Stimulated activated CD4-positive, alpha-beta T cell treated with anti-CD3 and anti-CD28 coated beads, Interleukin-15, amount 100 ng/mL, for 1 hour (primary cell): ENCODE results near the gene RHPN2.

Experiments used
- DNase-seq, 2 donors: peaks; one replicate each; pipeline ENCODE4 v3.0.0-alpha.2; 2020; ENCODE audit warnings: low read depth in 1 of 2, low spot score in 1 of 2

Gene RHPN2

DNA sequence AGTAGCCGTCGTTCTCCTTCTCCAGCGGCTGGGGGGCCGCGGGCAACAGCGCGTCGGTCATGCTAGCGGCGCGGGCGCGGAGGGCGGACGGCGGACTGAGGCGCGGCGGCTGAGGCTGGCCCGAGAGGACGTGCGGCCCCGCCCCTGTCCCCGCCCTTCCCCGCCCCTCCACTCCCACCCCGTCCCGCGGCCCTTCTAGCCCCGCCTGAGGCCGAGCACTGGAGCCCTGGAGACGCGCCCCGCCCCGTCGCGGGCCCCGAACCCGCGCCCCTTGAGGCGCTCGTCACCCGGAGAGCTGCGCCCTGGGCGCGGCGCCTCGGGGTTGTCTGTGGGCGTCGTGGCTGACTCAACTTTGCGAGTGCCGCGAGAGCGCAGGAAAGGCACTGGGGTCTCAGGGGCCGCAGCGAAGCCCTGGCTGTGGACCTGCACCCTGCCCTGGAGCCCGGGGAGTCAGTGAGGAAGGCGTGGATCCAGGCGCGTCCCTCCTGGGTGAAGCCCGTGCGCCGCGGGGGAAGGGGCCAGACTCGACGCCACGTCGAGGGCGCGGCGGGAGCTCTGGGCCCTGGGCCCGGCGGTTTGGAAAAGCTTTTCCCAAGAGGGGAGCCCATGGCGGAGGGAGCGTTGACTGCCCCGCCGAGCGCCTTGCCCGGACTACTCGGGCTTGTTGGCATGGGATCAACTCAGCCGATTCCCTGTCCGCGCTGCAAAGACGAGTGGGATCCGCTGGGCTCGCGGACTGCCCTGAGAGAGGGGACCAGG lies at the start of gene RHPN2:
Gene RHPN2, minus strand, starts transcription at position 97 of the 759 bp plus-strand sequence. Its CDS starts 36 bp downstream, at position 61.
- peak in 1 of 2 donors; percentile 49 for DNase-seq

DNA sequence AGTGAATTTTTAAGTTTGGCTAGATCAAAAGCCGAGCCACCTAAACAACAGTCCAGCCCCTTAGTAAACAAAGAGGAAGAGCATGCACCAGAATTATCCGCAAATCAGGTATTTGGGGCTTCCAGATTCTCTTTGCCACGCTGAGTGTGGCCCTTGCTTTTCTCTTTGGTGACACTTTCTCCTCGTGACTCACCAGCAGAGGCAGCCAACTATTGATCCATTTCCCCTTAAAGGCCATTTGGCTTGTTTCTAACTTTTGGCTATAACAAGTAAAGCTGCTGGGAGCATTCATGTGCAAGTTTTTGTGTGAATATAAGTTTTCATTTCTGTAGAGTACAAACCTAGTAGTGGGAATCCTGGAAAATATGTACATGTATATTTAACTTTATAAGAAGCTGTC lies 49.6 kb upstream of the RHPN2 start:
- no peak for DNase-seq

DNA sequence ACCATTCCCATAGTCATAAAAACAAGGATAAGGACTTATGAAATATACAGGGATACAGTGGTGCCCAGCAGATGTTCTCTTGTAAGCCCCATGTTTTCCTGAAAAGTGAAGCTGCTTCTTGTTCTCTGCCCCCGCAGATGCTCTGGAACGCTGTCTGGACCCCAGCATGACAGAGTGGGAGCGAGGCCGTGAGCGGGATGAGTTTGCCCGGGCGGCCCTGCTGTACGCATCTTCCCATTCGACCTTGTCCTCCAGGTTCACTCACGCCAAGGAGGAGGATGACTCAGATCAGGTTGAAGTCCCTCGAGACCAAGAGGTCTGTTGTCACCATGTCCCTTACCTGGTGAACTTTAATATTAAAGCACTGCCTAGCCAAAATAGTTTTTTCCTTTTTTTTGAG lies 46.9 kb upstream of the RHPN2 start:
- no peak for DNase-seq

DNA sequence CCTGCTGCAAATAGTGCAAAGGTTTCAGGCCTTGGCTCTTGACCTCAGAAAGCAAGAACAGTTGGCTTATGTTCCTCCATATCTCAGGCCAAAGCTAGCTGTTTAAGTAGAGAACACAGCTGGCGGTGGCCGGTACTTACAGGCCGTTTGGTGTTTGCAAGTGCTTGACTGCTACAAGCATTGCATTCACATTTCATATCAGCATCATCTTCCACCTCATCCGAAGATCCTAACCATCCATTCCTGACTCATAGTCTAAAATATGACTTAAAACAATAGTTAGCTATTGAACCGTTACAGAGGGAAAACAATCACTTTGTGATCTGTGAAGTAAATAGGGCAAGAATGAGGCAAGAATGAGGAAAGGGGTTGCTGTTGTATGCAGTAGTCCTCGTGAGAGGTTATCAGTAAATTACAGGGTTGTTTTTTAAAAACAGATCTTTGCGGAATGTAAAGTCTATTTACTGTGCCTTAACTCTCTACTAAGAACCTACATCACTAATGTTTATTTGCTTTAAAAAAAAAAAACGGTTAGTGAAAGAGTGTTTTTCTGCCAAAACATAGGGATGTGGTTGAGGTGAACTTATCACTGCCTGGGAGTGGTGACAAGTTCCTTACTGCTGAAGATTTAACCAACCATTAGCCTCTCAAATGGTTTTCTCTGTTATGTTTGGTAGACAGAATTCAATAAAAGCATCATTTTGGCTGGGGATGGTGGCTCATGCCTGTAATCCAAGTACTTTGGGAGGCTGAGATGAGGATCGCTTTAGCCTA lies 45.6 kb upstream of the RHPN2 start:
- DNase-seq: no peak

DNA sequence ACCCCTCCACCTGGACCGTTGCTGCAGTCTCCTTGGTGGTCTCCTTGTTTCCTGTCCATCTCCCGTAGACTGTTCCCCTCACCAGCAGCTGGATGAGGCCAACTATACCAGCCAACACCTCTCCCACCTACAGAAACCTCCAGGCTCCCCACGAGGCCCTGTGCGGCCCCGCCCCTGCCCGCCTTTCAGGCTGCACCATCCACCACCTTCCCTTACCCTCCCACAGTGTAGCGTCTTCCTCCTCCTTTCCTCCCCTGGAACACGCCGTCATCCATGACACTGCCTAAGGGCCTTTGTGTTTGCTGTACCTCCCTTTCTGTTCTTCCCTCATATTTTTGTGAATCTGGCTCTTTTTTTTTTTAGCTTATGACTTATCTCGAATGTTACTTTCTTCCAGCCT lies 43.5 kb upstream of the RHPN2 start:
- no peak for DNase-seq

DNA sequence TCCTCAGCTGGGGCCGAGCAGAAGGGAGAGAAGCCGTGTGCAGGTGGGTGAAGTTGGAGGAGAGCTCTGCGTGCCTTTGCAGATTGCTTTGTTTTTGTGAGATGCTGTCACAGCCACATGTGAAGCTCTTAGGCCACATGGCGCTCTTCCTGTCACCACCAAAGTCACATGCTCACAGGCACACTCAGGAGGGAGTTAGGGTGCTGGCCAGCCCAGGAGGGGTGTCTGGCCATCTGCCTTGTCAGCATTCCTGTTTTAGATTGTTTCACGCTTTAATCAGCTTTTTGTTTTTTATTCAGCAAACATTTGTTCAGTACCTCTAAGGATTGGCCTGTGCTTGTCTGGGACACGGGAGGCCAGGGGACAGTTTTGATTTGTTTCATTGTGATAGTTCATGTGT lies 38.2 kb upstream of the RHPN2 start:
- DNase-seq: no peak

DNA sequence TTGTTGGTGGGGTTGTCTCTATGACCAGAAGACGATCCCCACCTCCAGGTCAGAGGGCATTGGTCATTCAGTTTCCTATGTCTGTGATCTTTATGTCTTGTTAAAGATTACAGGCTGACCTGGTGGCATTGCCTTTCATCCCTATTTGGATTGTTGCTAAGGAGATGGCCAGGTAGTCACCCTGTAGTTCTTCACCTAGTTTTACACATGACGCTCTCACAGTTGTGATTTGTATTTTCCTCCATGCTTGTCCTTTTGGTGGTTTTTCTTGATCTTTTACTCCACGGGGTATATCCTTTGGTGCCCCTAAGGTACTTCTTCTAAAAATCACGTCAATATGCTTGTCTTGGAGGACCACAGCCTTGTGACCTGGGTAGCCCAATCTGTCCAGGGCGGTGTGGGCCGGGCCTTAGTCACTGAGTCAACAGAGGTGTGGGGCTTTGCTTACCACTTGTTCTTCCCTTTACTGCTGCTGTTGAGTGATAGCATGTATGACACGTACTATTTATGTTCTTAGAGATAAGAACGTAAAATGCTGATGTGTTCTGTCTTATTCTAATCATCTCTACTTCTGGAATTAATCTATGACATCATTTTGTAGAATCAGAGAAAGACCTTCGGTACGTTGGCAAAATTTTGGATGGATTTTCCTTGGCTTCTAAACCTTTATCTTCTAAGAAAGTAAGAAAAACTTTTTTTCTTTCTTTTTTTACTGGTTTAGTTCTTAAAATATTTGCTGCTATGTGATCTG lies 36.4 kb upstream of the RHPN2 start:
- DNase-seq: no peak

DNA sequence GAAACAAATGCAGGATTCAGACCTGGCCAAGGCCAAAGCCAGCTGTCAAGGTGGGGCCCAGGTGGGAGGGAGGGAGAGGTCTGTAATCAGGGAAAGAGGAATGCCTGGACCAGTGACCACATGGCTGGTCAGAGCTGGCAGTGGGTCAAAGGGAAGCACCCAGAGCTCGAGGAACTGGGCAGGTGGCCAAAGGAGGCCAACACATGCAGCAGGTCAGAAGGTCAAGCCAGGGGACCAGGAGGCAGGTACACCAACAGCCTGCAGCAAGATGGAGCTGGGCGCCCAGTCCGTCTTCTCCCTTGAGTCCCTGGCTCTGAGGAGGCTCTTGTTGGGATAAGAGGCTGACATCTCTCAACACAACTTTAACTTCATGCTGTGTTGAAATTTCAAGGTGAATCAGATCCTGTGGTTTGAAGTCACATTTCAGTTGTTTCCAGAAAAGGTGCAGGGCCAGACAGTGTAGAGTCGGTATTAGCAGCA lies 33.4 kb upstream of the RHPN2 start:
- no peak for DNase-seq

DNA sequence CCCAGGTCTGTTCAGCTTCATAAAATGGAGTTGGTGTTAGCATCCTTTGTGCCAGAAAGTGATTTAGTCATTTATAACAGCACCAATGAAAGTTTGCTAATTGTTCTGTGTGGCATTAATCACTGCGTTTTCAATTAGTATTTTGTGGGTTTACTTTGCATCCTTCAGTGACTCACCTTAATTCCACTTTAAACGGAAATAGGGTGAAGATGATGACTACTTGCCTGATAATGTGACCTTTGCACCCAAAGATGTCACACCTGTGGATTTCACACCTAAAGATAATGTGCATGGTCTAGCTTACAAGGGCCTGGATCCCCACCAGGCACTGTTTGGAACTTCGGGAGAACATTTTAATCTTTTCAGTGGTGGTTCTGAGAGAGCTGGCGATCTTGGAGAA lies 31.3 kb upstream of the RHPN2 start:
- DNase-seq: no peak

DNA sequence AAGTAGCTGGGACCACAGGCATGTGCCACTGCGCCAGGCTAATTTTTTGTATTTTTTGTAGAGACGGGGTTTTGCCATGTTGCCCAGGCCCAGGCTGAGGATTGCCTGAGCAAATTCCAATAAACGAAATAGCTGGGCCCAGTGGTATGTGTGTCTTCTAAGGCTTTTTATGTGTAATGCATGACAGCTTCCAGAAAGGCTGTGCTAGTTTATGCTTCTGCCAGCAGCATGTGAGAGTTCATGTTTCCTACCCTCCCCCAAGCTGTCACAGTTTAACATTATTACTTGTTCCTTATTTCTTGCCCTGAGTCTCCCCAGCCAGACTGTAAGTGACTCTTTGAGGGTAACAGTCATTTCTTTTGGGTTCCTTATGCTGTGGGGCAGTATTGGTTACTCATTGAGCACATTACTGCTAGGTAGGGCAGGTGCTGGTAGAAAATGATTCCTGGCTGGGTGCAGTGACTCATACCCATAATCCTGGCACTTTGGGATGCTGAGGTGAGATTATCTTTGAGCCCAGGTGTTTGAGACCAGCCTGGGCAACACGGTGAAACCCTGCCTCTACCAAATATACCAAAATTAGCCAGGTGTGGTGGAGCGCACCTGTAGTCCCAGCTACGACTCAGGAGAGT lies 29.9 kb upstream of the RHPN2 start:
- DNase-seq: no peak

DNA sequence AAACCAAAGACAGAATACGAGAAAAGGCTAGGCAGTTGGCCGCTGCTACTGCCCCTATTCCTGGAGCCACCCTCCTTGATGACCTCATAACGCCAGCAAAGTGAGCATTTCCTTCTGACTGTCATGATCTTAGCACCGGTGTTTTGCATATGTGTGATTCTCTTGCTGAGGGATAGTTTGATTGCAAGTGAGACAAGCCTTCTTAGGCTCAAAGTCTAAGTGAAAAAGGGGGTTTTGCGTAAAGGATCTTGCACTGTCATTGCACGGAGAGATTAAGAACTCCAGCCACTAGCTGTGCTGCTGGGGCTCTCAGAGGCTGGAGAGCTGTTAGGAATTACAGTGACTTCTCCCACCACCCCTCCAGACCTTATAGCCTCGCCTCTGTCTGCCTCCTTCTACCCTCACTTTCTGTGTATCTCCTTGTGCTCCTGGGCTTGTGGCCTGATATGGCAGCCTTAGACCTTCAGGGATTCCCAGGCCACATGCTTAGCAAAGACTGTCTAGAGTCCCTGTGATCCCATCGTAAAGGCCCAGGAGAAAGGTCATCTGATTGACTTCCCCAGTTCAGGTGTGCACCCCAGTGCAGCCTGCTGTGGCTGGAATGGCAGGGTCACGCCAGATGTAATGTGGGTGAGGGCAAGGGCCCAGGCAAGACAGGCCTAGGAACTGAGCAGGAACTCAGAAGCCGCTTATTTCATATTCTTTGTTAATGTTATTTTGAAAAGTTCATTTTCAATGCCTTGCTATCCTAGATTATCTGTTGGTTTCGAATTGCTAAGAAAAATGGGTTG lies 28.9 kb upstream of the RHPN2 start:
- DNase-seq: no peak

DNA sequence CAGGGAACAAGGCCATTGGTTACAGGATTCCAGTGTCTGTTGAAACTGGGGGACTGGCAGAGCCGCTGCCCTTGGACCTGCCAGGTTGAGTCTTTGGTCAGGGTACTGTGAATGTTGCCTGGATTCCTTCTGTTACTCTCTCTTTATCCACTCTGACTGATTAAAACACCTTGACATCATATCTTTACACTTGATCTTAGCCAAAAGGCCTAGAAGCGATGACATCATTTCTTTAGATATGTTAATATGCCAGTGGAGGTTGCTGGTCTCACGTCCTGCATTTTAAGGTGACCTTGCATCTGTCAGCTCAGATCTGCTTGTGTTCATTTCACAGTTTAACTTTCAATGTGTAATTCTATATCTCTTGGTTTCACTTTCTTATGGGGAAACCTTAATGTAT lies 25.5 kb upstream of the RHPN2 start:
- no peak for DNase-seq

DNA sequence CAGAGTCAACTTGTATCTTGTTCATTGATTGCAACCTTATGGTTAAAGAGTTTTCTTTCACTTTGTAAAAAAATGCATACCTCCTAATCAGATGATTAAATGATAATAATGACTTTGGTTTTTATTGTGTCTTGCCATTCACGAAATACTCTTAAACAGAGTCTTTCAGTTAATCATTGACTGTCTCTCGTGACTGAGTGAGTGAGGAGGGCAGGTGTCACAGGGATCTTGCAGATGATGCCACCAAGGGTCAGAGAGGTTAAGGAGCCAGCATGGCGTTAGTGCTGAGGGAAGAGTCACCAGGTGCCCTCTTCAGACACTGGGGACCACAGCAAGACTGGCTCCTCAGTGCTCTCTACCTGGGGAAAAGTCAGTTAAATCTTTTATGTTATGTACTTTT lies 24.3 kb upstream of the RHPN2 start:
- DNase-seq: no peak

DNA sequence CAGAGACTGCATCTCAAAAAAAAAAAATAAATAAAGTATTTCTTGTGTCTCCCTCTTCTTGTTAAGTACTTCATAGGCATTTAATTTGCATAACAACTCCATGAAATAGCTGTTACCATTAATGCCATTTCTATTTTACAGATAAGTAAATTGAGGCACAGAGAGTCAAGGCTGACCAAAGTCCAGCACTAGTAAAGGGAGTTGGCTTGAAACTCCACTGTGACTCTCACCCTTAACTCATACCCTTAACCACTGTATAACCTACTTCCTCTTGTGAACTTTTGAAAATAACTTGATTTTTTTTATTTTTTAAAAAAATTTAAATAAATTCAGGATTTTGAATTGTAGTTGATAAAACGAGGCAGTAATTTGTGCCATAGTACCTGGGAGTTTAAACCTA lies 22.3 kb upstream of the RHPN2 start:
- DNase-seq: no peak

DNA sequence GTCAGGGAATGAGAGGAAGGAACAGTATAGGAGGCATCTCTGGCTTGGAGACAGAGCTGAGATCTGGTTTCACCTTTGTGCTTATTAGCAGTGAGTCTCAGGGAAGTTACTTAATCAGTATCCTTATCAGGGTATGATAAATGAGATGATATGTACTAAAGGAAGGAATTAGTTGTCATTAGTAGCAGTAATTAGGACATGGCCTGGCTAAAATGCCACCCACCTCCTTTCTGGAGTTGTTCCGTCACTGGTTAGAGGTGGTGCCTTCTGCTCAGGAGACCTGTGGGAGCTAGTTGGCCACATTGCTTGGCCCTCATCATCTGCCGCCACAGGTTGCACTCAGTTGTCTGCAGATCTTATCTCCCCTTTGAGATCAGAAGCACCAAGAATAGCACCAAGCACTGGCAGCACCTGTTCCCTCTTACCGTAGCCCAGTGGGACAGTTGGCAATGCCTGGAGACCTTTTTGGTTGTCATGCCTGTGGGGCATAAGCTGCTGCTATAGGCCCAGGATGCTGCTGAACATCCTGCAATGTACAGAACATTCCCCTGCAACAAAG lies 21.0 kb upstream of the RHPN2 start:
- DNase-seq: no peak

DNA sequence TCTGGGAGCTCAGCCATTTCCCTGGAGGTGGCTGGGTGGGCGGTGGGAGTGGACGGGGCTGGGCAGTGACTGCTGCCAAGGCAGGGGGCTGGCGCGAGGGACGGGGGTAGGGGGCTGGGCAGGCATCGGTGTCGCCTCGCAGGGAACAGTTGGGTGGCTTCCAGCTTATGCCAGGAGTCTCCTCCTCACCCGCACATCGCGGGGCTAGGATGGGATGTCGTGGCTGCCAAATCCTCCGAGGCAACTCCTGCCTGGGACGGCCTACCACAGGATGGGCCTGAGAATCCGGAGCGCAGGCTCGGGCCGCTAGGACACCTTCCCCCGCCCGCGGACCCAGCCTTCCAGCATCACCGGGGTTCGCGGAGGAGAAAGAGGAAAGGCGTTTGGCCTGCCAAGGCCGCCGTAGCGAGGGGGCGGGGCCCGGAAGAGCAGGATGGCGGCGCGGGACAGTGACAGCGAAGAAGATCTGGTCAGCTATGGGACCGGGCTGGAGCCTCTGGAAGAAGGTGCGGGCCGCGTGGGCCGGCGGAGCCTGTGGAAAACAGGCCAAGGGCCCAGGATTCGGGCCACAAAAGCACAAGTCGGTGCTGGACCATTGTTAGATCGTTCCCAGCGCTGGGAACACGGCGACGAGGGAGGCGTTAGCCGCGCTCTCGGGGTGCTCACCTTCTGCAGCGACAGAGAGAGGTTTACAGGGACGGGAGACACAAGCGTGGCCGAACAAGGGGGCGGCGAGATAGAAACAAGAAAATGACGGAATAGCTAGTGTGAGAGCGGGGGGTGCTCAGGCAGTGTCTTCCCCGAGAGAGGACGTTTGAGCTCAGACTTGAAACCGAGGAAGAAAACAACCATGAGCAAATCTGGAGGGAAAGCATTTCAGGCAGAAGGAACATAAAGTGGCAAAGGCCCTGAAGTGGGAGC lies 16.3 kb upstream of the RHPN2 start, which contains the start of gene GPATCH1:
Gene GPATCH1, plus strand, starts transcription at position 421 of the 921 bp plus-strand sequence. Its CDS starts 13 bp downstream, at position 434.
- DNase-seq: peak; percentile 65 to 77

DNA sequence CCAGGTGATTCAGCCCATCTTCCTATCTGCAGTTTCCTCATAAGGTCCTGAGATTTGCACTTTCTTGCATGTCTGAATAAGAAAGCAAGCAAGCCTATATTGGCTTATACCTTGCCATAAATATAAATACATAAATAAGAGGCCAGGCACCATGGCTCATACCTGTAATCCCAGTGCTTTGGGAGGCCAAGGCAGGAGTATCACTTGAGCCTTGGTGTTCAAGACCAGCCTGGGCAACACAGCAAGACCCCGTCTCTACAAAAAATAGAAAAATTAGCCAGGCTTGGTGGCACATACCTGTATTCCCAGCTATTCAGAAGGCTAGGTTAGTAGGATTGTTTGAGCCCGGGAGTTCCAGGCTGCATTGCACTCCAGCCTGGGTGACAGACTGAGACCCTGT lies 10.8 kb upstream of the RHPN2 start:
- DNase-seq: no peak

DNA sequence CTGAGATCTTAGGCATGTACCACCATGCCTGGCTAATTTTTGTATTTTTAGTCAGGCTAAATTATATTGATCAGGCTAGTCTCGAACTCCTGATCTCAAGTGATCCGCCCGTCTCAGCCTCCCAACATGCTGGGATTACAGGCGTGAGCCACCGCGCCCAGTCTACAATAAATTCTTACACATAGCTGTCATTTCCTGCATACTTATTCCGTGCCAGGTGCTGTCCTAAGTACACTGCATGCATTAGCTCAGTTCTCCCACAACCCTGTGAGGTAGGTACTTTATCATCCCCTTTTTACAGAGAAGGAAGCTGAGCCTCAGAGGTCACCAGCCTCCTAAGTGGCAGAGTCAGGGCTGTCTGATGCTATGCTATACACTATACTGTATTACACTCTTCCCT lies 7.2 kb upstream of the RHPN2 start:
- DNase-seq: no peak

DNA sequence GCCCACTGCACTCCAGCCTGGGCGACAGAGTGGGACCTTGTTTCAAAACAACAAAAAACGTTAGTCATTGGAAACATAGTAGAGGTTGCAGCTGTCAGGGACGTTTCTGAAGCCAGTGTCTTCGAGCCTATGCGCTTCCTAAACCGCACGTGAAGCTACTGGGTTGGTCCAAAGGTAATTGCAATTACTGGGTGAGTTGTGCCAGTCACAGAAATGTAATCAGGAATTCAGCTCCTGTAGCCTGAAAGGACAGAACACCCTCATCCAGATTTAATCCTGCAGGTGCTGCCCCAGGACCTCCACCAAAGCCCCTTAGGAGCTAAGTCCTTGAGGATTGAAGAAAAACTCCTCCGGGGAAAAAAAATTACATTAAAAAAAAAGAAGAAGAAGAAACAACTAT lies 2.4 kb upstream of the RHPN2 start:
- DNase-seq: no peak
